H1 (cell line): ENCODE results near the gene GPRIN3. TPM values are rescaled to one million over a fixed set of nuclear protein-coding genes. Genes with fewer than 3 reads are reported as not detected.

Experiments used
- CTCF ChIA-PET: fragments of 300-600 bp; sonication (Branson Sonifier 250); formaldehyde crosslinking; loops from one replicate; lab custom pipeline; 2021; ENCODE audit not compliant: partially characterized antibody; lab: Charles Lee
- POLR2A ChIA-PET: fragments of 300-600 bp; sonication (Branson Sonifier 250); formaldehyde crosslinking; loops from one replicate; lab custom pipeline; 2021; ENCODE audit warnings: inconsistent platforms; ENCODE audit not compliant: partially characterized antibody; lab: Charles Lee
- DNase-seq, 2 experiments: peaks; one replicate each; pipeline versions ENCODE4 v3.0.0 to v3.0.0-alpha.2; 2010 to 2022; ENCODE audit warnings: low spot score in 2 of 2, low read depth in 1 of 2, mixed read lengths in 1 of 2
- FAIRE-seq: peaks from 2 replicates; lab custom pipeline; 2011; peaks lifted over from hg19 to GRCh38; lab: Jason Lieb, UNC
- H2AFZ ChIP-seq: 2 replicates; pipeline ENCODE4 v1.8.1; 2012; ENCODE audit warnings: low read length, inconsistent platforms
- H2AK5ac ChIP-seq: 2 replicates; pipeline ENCODE4 v1.6.1; 2013; ENCODE audit warnings: low read depth, low read length
- H2BK120ac ChIP-seq: replicated peaks from 2 replicates; pipeline ENCODE3; 2013; ENCODE audit warnings: low read depth, low read length, inconsistent platforms
- H2BK12ac ChIP-seq: 2 replicates; pipeline ENCODE4 v1.6.1; 2013; ENCODE audit warnings: low read depth, low read length
- H2BK15ac ChIP-seq: 2 replicates; pipeline ENCODE4 v1.6.1; 2013; ENCODE audit warnings: low read length
- H2BK20ac ChIP-seq: 2 replicates; pipeline ENCODE4 v1.6.1; 2013; ENCODE audit warnings: low read length
- H2BK5ac ChIP-seq: 2 replicates; pipeline ENCODE4 v1.6.1; 2013; ENCODE audit warnings: low read depth, low read length
- H3K14ac ChIP-seq: 2 replicates; pipeline ENCODE4 v1.6.1; 2013; ENCODE audit warnings: inconsistent platforms; ENCODE audit not compliant: insufficient read length
- H3K18ac ChIP-seq: 2 replicates; pipeline ENCODE4 v1.6.1; 2013; ENCODE audit warnings: low read length; ENCODE audit errors: extremely low read depth
- H3K23ac ChIP-seq: 2 replicates; pipeline ENCODE4 v1.6.1; 2013; ENCODE audit warnings: inconsistent platforms; ENCODE audit not compliant: insufficient read length
- H3K23me2 ChIP-seq: 2 replicates; pipeline ENCODE4 v1.6.1; 2013; ENCODE audit warnings: low read depth, low read length
- H3K27ac ChIP-seq: 2 replicates; pipeline ENCODE4 v1.6.1; 2011; ENCODE audit warnings: low read depth, low read length, inconsistent platforms
- H3K27me3 ChIP-seq, 4 experiments: replicated peaks in 1 of 4; 1 replicate in 1 of 4; 2 replicates in 3 of 4; pipeline versions ENCODE4 v1.6.1 to v1.8.1; 2011 to 2013; ENCODE audit warnings: low read length in 3 of 4, mild to moderate bottlenecking in 3 of 4, inconsistent platforms in 2 of 4, mixed read lengths in 2 of 4, moderate library complexity in 1 of 4; ENCODE audit not compliant: control insufficient read depth in 3 of 4, insufficient read depth in 3 of 4; ENCODE audit errors: extremely low read depth in 1 of 4
- H3K36me3 ChIP-seq, 4 experiments: 2 replicates each; pipeline versions ENCODE4 v1.6.1 to v1.8.1; 2011 to 2013; ENCODE audit warnings: mild to moderate bottlenecking in 4 of 4, low read length in 3 of 4, moderate library complexity in 2 of 4, control low read depth in 1 of 4, inconsistent platforms in 1 of 4; ENCODE audit not compliant: insufficient read depth in 4 of 4, control insufficient read depth in 2 of 4
- H3K4ac ChIP-seq: replicated peaks from 2 replicates; pipeline ENCODE3; 2013; ENCODE audit warnings: low read length, low read depth, mixed read lengths, inconsistent platforms; ENCODE audit not compliant: insufficient read length
- H3K4me1 ChIP-seq, 4 experiments: replicated peaks in 1 of 4; 1 replicate in 1 of 4; 2 replicates in 3 of 4; pipeline versions ENCODE4 v1.6.1 to v1.8.1; 2011 to 2013; ENCODE audit warnings: low read length in 3 of 4, inconsistent platforms in 2 of 4, mixed read lengths in 1 of 4; ENCODE audit not compliant: insufficient read depth in 4 of 4, control insufficient read depth in 3 of 4
- H3K4me2 ChIP-seq, 2 experiments: 2 replicates each; pipeline versions ENCODE4 v1.6.1 to v1.8.1; 2011 to 2013; ENCODE audit warnings: low read depth in 2 of 2, low read length in 2 of 2, control low read depth in 1 of 2, inconsistent platforms in 1 of 2, mild to moderate bottlenecking in 1 of 2; ENCODE audit not compliant: insufficient read depth in 1 of 2
- H3K4me3 ChIP-seq, 4 experiments: fragments of 200-600, 300-600 bp in 1 of 4; sonication (generic), shearing (Covaris generic), sonication (Bioruptor Twin) in 1 of 4; 2 replicates each; pipeline versions ENCODE4 v1.5.1 to v1.8.1; 2011 to 2016; ENCODE audit warnings: low read length in 4 of 4, low read depth in 3 of 4, control low read depth in 2 of 4, inconsistent platforms in 2 of 4, mild to moderate bottlenecking in 2 of 4, mixed read lengths in 1 of 4, moderate library complexity in 1 of 4; ENCODE audit not compliant: insufficient read depth in 2 of 4; ENCODE audit errors: extremely low read depth in 1 of 4
- H3K56ac ChIP-seq: replicated peaks from 2 replicates; pipeline ENCODE3; 2013; ENCODE audit warnings: low read depth, mild to moderate bottlenecking, mixed read lengths, low read length, inconsistent platforms; ENCODE audit not compliant: insufficient read length
- H3K79me1 ChIP-seq: 2 replicates; pipeline ENCODE4 v1.6.1; 2013; ENCODE audit warnings: low read depth, low read length, control low read depth
- H3K79me2 ChIP-seq, 2 experiments: 2 replicates each; pipeline versions ENCODE4 v1.6.1 to v1.8.1; 2012 to 2013; ENCODE audit warnings: low read length in 2 of 2, mild to moderate bottlenecking in 2 of 2, inconsistent platforms in 1 of 2; ENCODE audit not compliant: insufficient read depth in 2 of 2, control insufficient read depth in 1 of 2
- H3K9ac ChIP-seq, 4 experiments: replicated peaks in 1 of 4; 1 replicate in 1 of 4; 2 replicates in 3 of 4; pipeline versions ENCODE4 v1.6.1 to v1.8.1; 2011 to 2013; ENCODE audit warnings: low read depth in 3 of 4, low read length in 3 of 4, control low read depth in 2 of 4, mild to moderate bottlenecking in 2 of 4, moderate library complexity in 2 of 4, inconsistent platforms in 1 of 4; ENCODE audit errors: extremely low read depth in 1 of 4
- H3K9me3 ChIP-seq, 2 experiments: 2 replicates each; pipeline versions ENCODE4 v1.6.1 to v1.8.1; 2012 to 2013; ENCODE audit warnings: mild to moderate bottlenecking in 2 of 2, moderate library complexity in 2 of 2, control low read depth in 1 of 2, inconsistent platforms in 1 of 2, low read depth in 1 of 2, low read length in 1 of 2, mixed read lengths in 1 of 2; ENCODE audit not compliant: insufficient read depth in 2 of 2
- H4K20me1 ChIP-seq, 2 experiments: replicated peaks in 1 of 2; 2 replicates each; pipeline versions ENCODE3 to v1.8.1; 2011 to 2013; ENCODE audit warnings: inconsistent platforms in 2 of 2, low read length in 2 of 2, mild to moderate bottlenecking in 1 of 2; ENCODE audit not compliant: insufficient read depth in 2 of 2, control insufficient read depth in 1 of 2
- H4K5ac ChIP-seq: 2 replicates; pipeline ENCODE4 v1.6.1; 2013; ENCODE audit warnings: low read length, low read depth, mixed read lengths, inconsistent platforms; ENCODE audit not compliant: insufficient read length
- H4K8ac ChIP-seq: 2 replicates; pipeline ENCODE4 v1.8.0; 2013; ENCODE audit warnings: mild to moderate bottlenecking, moderate library complexity, low read length, inconsistent platforms; ENCODE audit not compliant: insufficient read depth; ENCODE audit errors: extremely low read depth
- H4K91ac ChIP-seq: replicated peaks from 2 replicates; pipeline ENCODE3; 2013; ENCODE audit warnings: low read length, mixed read lengths, inconsistent platforms; ENCODE audit not compliant: insufficient read length
- BCL11A ChIP-seq, 2 experiments: IDR thresholded peaks; one replicate each; pipeline ENCODE4 v1.6.1; 2011; ENCODE audit warnings: low read depth in 2 of 2, low read length in 2 of 2, mild to moderate bottlenecking in 2 of 2
- CBX8 ChIP-seq: fragments of 300-800, 300-1000 bp; sonication (generic); IDR thresholded peaks from 2 replicates; pipeline ENCODE4 v1.7.1; 2016; ENCODE audit warnings: low read depth, low read length, borderline replicate concordance
- CHD1 ChIP-seq: IDR thresholded peaks from 2 replicates; pipeline ENCODE4 v1.6.1; 2012; ENCODE audit warnings: low read depth, low read length, improper control_type of control experiment
- GTF2F1 ChIP-seq: IDR thresholded peaks from 2 replicates; pipeline ENCODE4 v1.6.1; 2012; ENCODE audit warnings: low read depth, low read length, improper control_type of control experiment, borderline replicate concordance
- HDAC2 ChIP-seq, 2 experiments: fragments of 300-600 bp in 1 of 2; sonication (generic) in 1 of 2; IDR thresholded peaks; 2 replicates each; pipeline ENCODE4 v1.6.1; 2011 to 2012; ENCODE audit warnings: low read depth in 2 of 2, low read length in 2 of 2, mild to moderate bottlenecking in 2 of 2, moderate library complexity in 2 of 2, borderline replicate concordance in 1 of 2, inconsistent platforms in 1 of 2
- JUND ChIP-seq: IDR thresholded peaks from 2 replicates; pipeline ENCODE4 v1.6.1; 2011; ENCODE audit warnings: mild to moderate bottlenecking, improper control_type of control experiment, low read length
- POLR2A ChIP-seq, 2 experiments: IDR thresholded peaks; 1 replicate in 1 of 2; 2 replicates in 1 of 2; pipeline ENCODE4 v1.6.1; 2011; ENCODE audit warnings: low read depth in 2 of 2, low read length in 2 of 2, mild to moderate bottlenecking in 2 of 2; ENCODE audit errors: control extremely low read depth in 1 of 2
- POU5F1 ChIP-seq: IDR thresholded peaks from 2 replicates; pipeline ENCODE4 v1.6.1; 2011; ENCODE audit warnings: low read depth, mild to moderate bottlenecking, low read length, moderate library complexity
- SIX5 ChIP-seq: IDR thresholded peaks from 2 replicates; pipeline ENCODE4 v1.6.1; 2011; ENCODE audit warnings: mild to moderate bottlenecking, low read depth, low read length
- TBP ChIP-seq: IDR thresholded peaks from 2 replicates; pipeline ENCODE4 v1.6.1; 2011; ENCODE audit warnings: low read depth, low read length, improper control_type of control experiment
- TCF12 ChIP-seq: IDR thresholded peaks from 2 replicates; pipeline ENCODE4 v1.6.1; 2011; ENCODE audit warnings: low read depth, mild to moderate bottlenecking, low read length
- TEAD4 ChIP-seq: IDR thresholded peaks from 2 replicates; pipeline ENCODE4 v1.6.1; 2012; ENCODE audit warnings: low read depth, low read length, inconsistent platforms, mixed read lengths
- WGBS, 2 experiments: shearing (Covaris generic) in 1 of 2; methylation state at CpG; one replicate each; pipeline versions ENCODE4 v1.1.6 to v1.1.7; 2013 to 2015; ENCODE audit warnings: low lambda C conversion rate in 2 of 2, mixed read lengths in 2 of 2, inconsistent platforms in 1 of 2, low coverage in 1 of 2, missing lambda C conversion rate in 1 of 2; ENCODE audit not compliant: insufficient replicate concordance in 2 of 2, insufficient coverage in 1 of 2, insufficient read length in 1 of 2; ENCODE audit errors: extremely low coverage in 1 of 2, missing lambda C conversion rate in 1 of 2; 5-methylcytosine and 5-hydroxymethylcytosine counted together
- polyA plus RNA-seq, 7 experiments: library from polyadenylated mRNA; depleted of rRNA in 3 of 7; stranded (reverse) in 5 of 7; unstranded in 2 of 7; fragments of >200 nt in 5 of 7; fragments of 200-250 nt in 2 of 7; gene quantifications; 1 replicate in 5 of 7; 2 replicates in 1 of 7; 4 replicates in 1 of 7; pipeline versions ENCODE4 v1.2.1 to v1.2.3, GENCODE V29; 2011 to 2013; ENCODE audit warnings: missing spikeins in 2 of 7, mixed read lengths in 2 of 7
- total RNA-seq: library from RNA; stranded (reverse); fragmentation: NEBNext Ultra II Directional; extraction: Animal tissue kit (Norgen Biotek cat#: 25700); gene quantifications from 2 replicates; pipeline ENCODE4 v1.2.1, GENCODE V29; 2021
- TF ChIP-seq, protein P1 (sequence below): IDR thresholded peaks from 2 replicates; pipeline ENCODE4 v1.6.1; 2012; ENCODE audit warnings: inconsistent platforms

GPRIN3 gene
- total and polyA plus RNA-seq, 2 of the 8 experiments (the other 6 are each of a cell fraction or from before 2014, with no cell fraction given) = 0.17 to 1.4 TPM

DNA sequence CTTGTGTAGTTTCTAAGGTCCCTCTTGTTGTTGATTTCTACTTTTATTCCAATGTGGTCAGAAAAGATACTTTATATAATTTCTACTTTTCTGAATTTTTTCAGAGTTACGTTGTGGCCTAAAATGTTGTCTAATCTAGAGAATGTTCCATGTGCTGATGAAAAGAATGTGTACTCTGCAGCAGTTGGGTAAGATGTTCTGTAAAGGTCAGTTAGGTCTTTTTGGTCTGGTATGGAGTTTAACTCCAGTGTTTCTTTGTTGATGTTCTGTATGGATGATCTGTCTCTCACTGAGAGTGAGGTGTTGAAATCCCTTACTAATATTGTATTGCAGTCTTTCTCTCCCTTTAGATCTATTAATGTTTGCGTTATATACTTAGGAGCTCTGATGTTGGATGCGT is 37.0 kb upstream of the GPRIN3 start:
- no peak overlapping the region for H4K8ac ChIP-seq
- H3K27me3 ChIP-seq = peaks cover 0 to 1% (median 0%) of the 10 kb centered on the region in 4 experiments; a peak in 1 of 7 replicates
- H3K79me1 ChIP-seq = no peaks in the 10 kb centered on the region
- no peak overlapping the region for H3K27ac ChIP-seq
- no peak overlapping the region for H2AK5ac ChIP-seq
- H3K9me3 ChIP-seq = peaks cover 3% of the 10 kb centered on the region in 2 experiments; a peak in 1 of 4 replicates
- no peaks in the 10 kb centered on the region for H3K23me2 ChIP-seq
- H4K20me1 ChIP-seq = no peaks in the 10 kb centered on the region
- no peak overlapping the region for H3K4me3 ChIP-seq
- H3K79me2 ChIP-seq = no peaks in the 10 kb centered on the region
- no peak overlapping the region for H3K56ac ChIP-seq
- H3K9ac ChIP-seq = no peak overlapping the region
- CTCF ChIA-PET = no interaction called here
- 82% methylated on average over 3 of the region's 3 CpGs; no CpG with 5 or more reads in 1 of the 2 experiments for WGBS, 2 experiments
- H3K4me2 ChIP-seq = no peak overlapping the region
- DNase-seq (no peak), FAIRE-seq (no peak)
- H2BK12ac ChIP-seq = no peak overlapping the region
- no peak overlapping the region for H2BK15ac ChIP-seq
- POLR2A ChIA-PET = no interaction called here
- H2BK20ac ChIP-seq = no peak overlapping the region
- no peak overlapping the region for H3K23ac ChIP-seq
- H3K4me1 ChIP-seq = no peaks in the 10 kb centered on the region
- no peaks in the 10 kb centered on the region for H3K36me3 ChIP-seq
- H4K5ac ChIP-seq = no peak overlapping the region
- H3K18ac ChIP-seq = no peak overlapping the region
- no peak overlapping the region for H2BK120ac ChIP-seq
- no peak overlapping the region for H4K91ac ChIP-seq
- no peak overlapping the region for H2BK5ac ChIP-seq
- H3K14ac ChIP-seq = no peak overlapping the region
- no peak overlapping the region for H3K4ac ChIP-seq
- H2AFZ ChIP-seq = no peak overlapping the region
- TF ChIP-seq TCF12 (no peak), TBP (no peak), GTF2F1 (no peak), JUND (no peak), CBX8 (no peak), HDAC2 (IDR thresholded peaks at IDR 0.05; ENCODE audit: borderline replicate concordance in 1 of 2, low read depth in 2 of 2, low read length in 2 of 2) (no peak), TEAD4 (no peak), POU5F1 (no peak), BCL11A (IDR thresholded peaks at IDR 0.05; ENCODE audit: low read depth in 2 of 2, low read length in 2 of 2) (no peak), SIX5 (no peak), CHD1 (no peak), POLR2A (IDR thresholded peaks at IDR 0.05; ENCODE audit: control extremely low read depth in 1 of 2, low read depth in 2 of 2, low read length in 2 of 2) (no peak)
- TF ChIP-seq, protein P1, sequence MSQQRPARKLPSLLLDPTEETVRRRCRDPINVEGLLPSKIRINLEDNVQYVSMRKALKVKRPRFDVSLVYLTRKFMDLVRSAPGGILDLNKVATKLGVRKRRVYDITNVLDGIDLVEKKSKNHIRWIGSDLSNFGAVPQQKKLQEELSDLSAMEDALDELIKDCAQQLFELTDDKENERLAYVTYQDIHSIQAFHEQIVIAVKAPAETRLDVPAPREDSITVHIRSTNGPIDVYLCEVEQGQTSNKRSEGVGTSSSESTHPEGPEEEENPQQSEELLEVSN = no peak
